CD14-positive monocyte (primary cell): ENCODE data around the gene OGFRL1. TPM values are rescaled to one million over a fixed set of nuclear protein-coding genes. Genes with fewer than 3 reads are reported as not detected.

Experiments used
- DNase-seq, 3 donors: peaks; one replicate each; pipeline ENCODE4 v3.0.0-alpha.2; 2011 to 2022
- H2AFZ ChIP-seq: 2 replicates; pipeline ENCODE4 v1.6.0; 2012; ENCODE audit warnings: mild to moderate bottlenecking, low read depth, low read length, inconsistent platforms; ENCODE audit not compliant: insufficient read depth, poor library complexity, severe bottlenecking
- H3K27ac ChIP-seq, 2 donors: 1 replicate in 1 of 2; 2 replicates in 1 of 2; pipeline ENCODE4 v1.5.1; 2012 to 2013; ENCODE audit warnings: low read length in 2 of 2, control low read depth in 1 of 2, inconsistent platforms in 1 of 2, low read depth in 1 of 2, mild to moderate bottlenecking in 1 of 2
- H3K27me3 ChIP-seq, 2 donors: one replicate each; pipeline versions ENCODE4 v1.6.0 to v1.6.1; 2011 to 2013; ENCODE audit warnings: low read length in 2 of 2; ENCODE audit not compliant: control insufficient read depth in 2 of 2, insufficient read depth in 2 of 2
- H3K36me3 ChIP-seq, 2 donors: replicated peaks in 1 of 2; 1 replicate in 1 of 2; 2 replicates in 1 of 2; pipeline versions ENCODE4 v1.5.1 to v1.6.1; 2012 to 2013; ENCODE audit warnings: low read length in 2 of 2, control low read depth in 1 of 2, inconsistent platforms in 1 of 2, mild to moderate bottlenecking in 1 of 2; ENCODE audit not compliant: insufficient read depth in 2 of 2, control insufficient read depth in 1 of 2
- H3K4me1 ChIP-seq, 2 donors: 1 replicate in 1 of 2; 2 replicates in 1 of 2; pipeline versions ENCODE4 v1.5.1 to v1.6.1; 2012 to 2013; ENCODE audit warnings: low read length in 2 of 2, control low read depth in 1 of 2, inconsistent platforms in 1 of 2, mild to moderate bottlenecking in 1 of 2, moderate library complexity in 1 of 2; ENCODE audit not compliant: insufficient read depth in 2 of 2, control insufficient read depth in 1 of 2
- H3K4me2 ChIP-seq: replicated peaks from 2 replicates; pipeline ENCODE3; 2012; ENCODE audit warnings: low read length, moderate library complexity, mild to moderate bottlenecking; ENCODE audit not compliant: poor library complexity, severe bottlenecking; ENCODE audit errors: extremely low read depth
- H3K4me3 ChIP-seq, 3 experiments: fragments of 200-600 bp in 1 of 3; sonication (generic) in 1 of 3; replicated peaks in 1 of 3; 1 replicate in 2 of 3; 2 replicates in 1 of 3; pipeline ENCODE4 v1.5.1; 2011 to 2013; ENCODE audit warnings: low read length in 3 of 3, mild to moderate bottlenecking in 3 of 3, control low read depth in 2 of 3, low read depth in 2 of 3, inconsistent platforms in 1 of 3, moderate library complexity in 1 of 3
- H3K79me2 ChIP-seq: 2 replicates; pipeline ENCODE4 v1.6.0; 2012; ENCODE audit warnings: mild to moderate bottlenecking, control low read depth, inconsistent platforms, low read length, moderate library complexity; ENCODE audit not compliant: insufficient read depth
- H3K9ac ChIP-seq: 2 replicates; pipeline ENCODE4 v1.6.0; 2017; ENCODE audit warnings: low read length, mild to moderate bottlenecking; ENCODE audit not compliant: insufficient read depth, poor library complexity, severe bottlenecking
- H3K9me3 ChIP-seq, 2 donors: replicated peaks in 1 of 2; 1 replicate in 1 of 2; 2 replicates in 1 of 2; pipeline versions ENCODE4 v1.5.1 to v1.6.1; 2012 to 2013; ENCODE audit warnings: low read length in 2 of 2, control low read depth in 1 of 2; ENCODE audit not compliant: control insufficient read depth in 1 of 2, insufficient read depth in 1 of 2
- H4K20me1 ChIP-seq: 2 replicates; pipeline ENCODE4 v1.6.0; 2012; ENCODE audit warnings: mild to moderate bottlenecking, low read length, control low read depth, moderate library complexity; ENCODE audit not compliant: insufficient read depth
- H3K27ac Mint-ChIP-seq, 7 donors: one replicate each; pipeline ENCODE4 v1.8.0; 2020; ENCODE audit warnings: mild to moderate bottlenecking in 7 of 7, mixed read lengths in 7 of 7, moderate library complexity in 6 of 7, inconsistent platforms in 2 of 7
- H3K27me3 Mint-ChIP-seq, 3 donors: one replicate each; pipeline ENCODE4 v1.8.0; 2021 to 2022; ENCODE audit warnings: low read depth in 3 of 3, mild to moderate bottlenecking in 3 of 3, mixed read lengths in 3 of 3, moderate library complexity in 3 of 3, inconsistent platforms in 1 of 3
- H3K36me3 Mint-ChIP-seq, 2 donors: one replicate each; pipeline ENCODE4 v1.8.0; 2020; ENCODE audit warnings: mixed read lengths in 2 of 2, inconsistent platforms in 1 of 2, mild to moderate bottlenecking in 1 of 2
- H3K4me1 Mint-ChIP-seq: one replicate; pipeline ENCODE4 v1.8.0; 2020; ENCODE audit warnings: mild to moderate bottlenecking, mixed read lengths
- H3K4me3 Mint-ChIP-seq, 2 donors: one replicate each; pipeline ENCODE4 v1.8.0; 2020; ENCODE audit warnings: mild to moderate bottlenecking in 2 of 2, mixed read lengths in 2 of 2, moderate library complexity in 1 of 2
- H3K9me3 Mint-ChIP-seq, 7 donors: one replicate each; pipeline ENCODE4 v1.8.0; 2020 to 2022; ENCODE audit warnings: mixed read lengths in 7 of 7, mild to moderate bottlenecking in 6 of 7, moderate library complexity in 6 of 7, inconsistent platforms in 2 of 7
- CTCF ChIP-seq: fragments of 200-600 bp; IDR thresholded peaks from one replicate; pipeline ENCODE4 v1.8.0; 2022; ENCODE audit warnings: antibody characterized with exemption, mild to moderate bottlenecking
- WGBS: methylation state at CpG from one replicate; pipeline ENCODE4 v1.1.5; 2013; ENCODE audit warnings: missing lambda C conversion rate; ENCODE audit not compliant: insufficient coverage; 5-methylcytosine and 5-hydroxymethylcytosine counted together
- intact Hi-C, 2 donors: fragments of 100-400 bp; cut with micrococcal nuclease; formaldehyde crosslinking; loops; one replicate each; pipeline versions ENCODE4 v1.15.0 to v1.15.1; 2023
- polyA plus RNA-seq, 3 donors: library from polyadenylated mRNA; depleted of rRNA in 1 of 3; unstranded in 2 of 3; stranded (reverse) in 1 of 3; fragments of 300-500 nt in 2 of 3; fragments of >200 nt in 1 of 3; fragmentation: Illumina TruSeq in 2 of 3; gene quantifications; 1 replicate in 2 of 3; 2 replicates in 1 of 3; pipeline ENCODE4 v1.2.3, GENCODE V29; 2012 to 2021

The OGFRL1 gene
- polyA plus RNA-seq, 3 donors: 52.9 to 72.8 (median 58.3) TPM

- no peaks in the 10 kb centered on the region for H4K20me1 ChIP-seq
- Mint-ChIP-seq H3K4me1 (peaks cover 60% of the 10 kb centered on the region), H3K4me3 (peak overlapping the region in 1 of 2 donors; percentile 28), H3K27ac (peak overlapping the region; percentile 87 to 99 (median 96)), H3K9me3 (peaks cover 0 to 12% (median 7%) of the 10 kb centered on the region in 7 donors), H3K27me3 (peaks cover 0 to 5% (median 0%) of the 10 kb centered on the region in 3 donors), H3K36me3 (peaks cover 0 to 2% of the 10 kb centered on the region in 2 donors)
- H3K36me3 ChIP-seq: no peaks in the 10 kb centered on the region
- H3K27ac ChIP-seq: peak overlapping the region; percentile 57 to 82
- peak overlapping the region; percentile 35 for H3K4me2 ChIP-seq
- intact Hi-C loops: loop anchor here in 1 of 2 donors (1.0 kb wide), 1 partner anchor 39 kb away; no protein-coding TSS in a partner anchor
- peaks cover 6% of the 10 kb centered on the region for H3K79me2 ChIP-seq
- H3K9ac ChIP-seq: no peak overlapping the region
- peaks cover 49 to 75% of the 10 kb centered on the region in 2 donors for H3K4me1 ChIP-seq
- TF ChIP-seq CTCF: no peak
- peak overlapping the region in 1 of 3 experiments; percentile 56 for H3K4me3 ChIP-seq
- no peaks in the 10 kb centered on the region for H3K27me3 ChIP-seq
- peaks cover 0 to 8% of the 10 kb centered on the region in 2 donors for H3K9me3 ChIP-seq
- peak; percentile 89 to 96 (median 93) for DNase-seq
- no CpG with 5 or more reads among the region's 1 CpG for WGBS
- H2AFZ ChIP-seq: peak overlapping the region; percentile 30
Measured at GRCh38 chr6:71248306-71248765, 40.3 kb upstream of the OGFRL1 start.

GRCh38 chr6:71248878-71249544 is 39.6 kb upstream of the OGFRL1 start:
- Histone ChIP-seq H3K27ac (peak overlapping the region; percentile 57 to 82), H3K4me1 (peaks cover 55 to 81% of the 10 kb centered on the region in 2 donors), H2AFZ (peak overlapping the region; percentile 30), H3K4me2 (peak overlapping the region; percentile 62), H3K79me2 (peaks cover 6% of the 10 kb centered on the region), H4K20me1 (no peaks in the 10 kb centered on the region), H3K27me3 (no peaks in the 10 kb centered on the region), H3K9ac (no peak overlapping the region), H3K36me3 (no peaks in the 10 kb centered on the region), H3K9me3 (peaks cover 0 to 8% of the 10 kb centered on the region in 2 donors), H3K4me3 (peak overlapping the region in 1 of 3 experiments; percentile 56)
- TF ChIP-seq CTCF: no peak
- Mint-ChIP-seq H3K27ac (peak overlapping the region; percentile 87 to 99 (median 96)), H3K4me3 (peak overlapping the region in 1 of 2 donors; percentile 28), H3K27me3 (peaks cover 0 to 5% (median 0%) of the 10 kb centered on the region in 3 donors), H3K4me1 (peaks cover 66% of the 10 kb centered on the region), H3K9me3 (peaks cover 0 to 12% (median 7%) of the 10 kb centered on the region in 7 donors), H3K36me3 (peaks cover 0 to 2% of the 10 kb centered on the region in 2 donors)
- intact Hi-C loops: loop anchor here in 1 of 2 donors (1.0 kb wide), 1 partner anchor 38 kb away; no protein-coding TSS in a partner anchor
- no peak for DNase-seq
- WGBS: no CpG with 5 or more reads among the region's 2 CpGs
